Tibial artery (tissue), 4 donors: ENCODE results near the gene SH2D6.
A peak's percentile ranks its signal among the peaks of the same experiment; 100 is the strongest.

Experiments used
- DNase-seq, 2 donors: peaks; one replicate each; pipeline ENCODE4 v3.0.0-alpha.2; 2019
- H3K27ac ChIP-seq, 2 donors: fragments of 200-600 bp; sonication (generic) in 1 of 2; 1 replicate in 1 of 2; 2 replicates in 1 of 2; pipeline ENCODE4 v1.5.1; 2018 to 2019; ENCODE audit warnings: mild to moderate bottlenecking in 1 of 2
- H3K27me3 ChIP-seq, 2 donors: fragments of 200-600 bp; sonication (generic) in 1 of 2; one replicate each; pipeline versions ENCODE4 v1.5.1 to v1.6.0; 2016 to 2019
- H3K36me3 ChIP-seq, 3 donors: fragments of 200-600 bp; sonication (generic) in 2 of 3; one replicate each; pipeline ENCODE4 v1.5.1; 2016 to 2019; ENCODE audit warnings: mild to moderate bottlenecking in 2 of 3
- H3K4me1 ChIP-seq, 4 donors: fragments of 200-600 bp; sonication (generic) in 2 of 4; 1 replicate in 3 of 4; 2 replicates in 1 of 4; pipeline ENCODE4 v1.5.1; 2016 to 2019
- H3K4me3 ChIP-seq, 2 donors: fragments of 200-600 bp; sonication (generic) in 1 of 2; 1 replicate in 1 of 2; 2 replicates in 1 of 2; pipeline ENCODE4 v1.5.1; 2018 to 2019; ENCODE audit warnings: mild to moderate bottlenecking in 2 of 2
- H3K9me3 ChIP-seq, 3 donors: fragments of 200-600 bp; sonication (generic) in 1 of 3; one replicate each; pipeline ENCODE4 v1.5.1; 2016 to 2019
- intact Hi-C: fragments of 100-400 bp; cut with DNase I; formaldehyde crosslinking; loops from one replicate; pipeline ENCODE4 v1.15.0; 2023; ENCODE audit warnings: low total_unique reads
- TF ChIP-seq, protein P1 (sequence below), 2 experiments: fragments of 200-600 bp in 1 of 2; fragments of 450-650 bp in 1 of 2; IDR thresholded peaks; one replicate each; pipeline ENCODE4 v1.5.1; 2017 to 2019; ENCODE audit warnings: antibody characterized with exemption in 2 of 2, mild to moderate bottlenecking in 1 of 2, moderate library complexity in 1 of 2

SH2D6 gene

DNA sequence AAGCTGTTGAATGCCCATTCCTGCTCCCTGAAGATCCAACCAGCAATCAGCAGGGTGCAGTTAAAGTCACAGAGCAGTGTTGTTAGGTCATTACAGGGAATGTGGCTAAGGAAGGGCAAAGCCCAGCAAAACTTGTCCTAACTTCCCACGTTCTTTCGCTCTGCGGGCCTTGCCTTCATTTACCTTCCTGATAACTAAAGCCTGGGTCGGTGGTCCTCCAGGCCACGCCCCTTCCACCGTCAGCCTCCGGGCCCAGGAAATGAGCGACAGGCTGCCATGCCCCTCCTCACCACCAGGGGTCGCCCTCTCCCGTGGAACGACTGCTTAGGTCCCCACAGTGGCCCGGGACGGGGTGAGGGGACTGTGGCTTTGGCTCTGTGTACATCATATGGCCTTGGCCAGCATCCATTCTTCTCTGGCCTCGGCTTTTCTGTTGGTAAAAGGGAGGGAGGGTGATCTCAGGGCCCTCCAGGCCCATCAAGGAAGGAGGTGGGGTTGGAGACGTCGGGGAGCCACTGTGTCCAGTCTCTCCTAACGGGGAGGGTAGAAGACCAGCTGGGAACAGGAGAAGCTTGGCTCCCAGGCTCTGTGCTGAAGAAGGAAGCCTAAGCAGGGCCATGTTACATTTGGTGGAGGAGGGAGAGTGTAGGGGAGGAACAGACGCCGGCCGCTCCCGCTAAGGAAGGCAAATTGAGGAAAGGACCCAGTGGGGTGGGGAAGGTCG, 2.2 kb downstream of the SH2D6 start:
- H3K4me1 ChIP-seq: peaks cover 0 to 33% (median 27%) of the 10 kb centered on the region in 4 donors
- TF ChIP-seq, protein P1, sequence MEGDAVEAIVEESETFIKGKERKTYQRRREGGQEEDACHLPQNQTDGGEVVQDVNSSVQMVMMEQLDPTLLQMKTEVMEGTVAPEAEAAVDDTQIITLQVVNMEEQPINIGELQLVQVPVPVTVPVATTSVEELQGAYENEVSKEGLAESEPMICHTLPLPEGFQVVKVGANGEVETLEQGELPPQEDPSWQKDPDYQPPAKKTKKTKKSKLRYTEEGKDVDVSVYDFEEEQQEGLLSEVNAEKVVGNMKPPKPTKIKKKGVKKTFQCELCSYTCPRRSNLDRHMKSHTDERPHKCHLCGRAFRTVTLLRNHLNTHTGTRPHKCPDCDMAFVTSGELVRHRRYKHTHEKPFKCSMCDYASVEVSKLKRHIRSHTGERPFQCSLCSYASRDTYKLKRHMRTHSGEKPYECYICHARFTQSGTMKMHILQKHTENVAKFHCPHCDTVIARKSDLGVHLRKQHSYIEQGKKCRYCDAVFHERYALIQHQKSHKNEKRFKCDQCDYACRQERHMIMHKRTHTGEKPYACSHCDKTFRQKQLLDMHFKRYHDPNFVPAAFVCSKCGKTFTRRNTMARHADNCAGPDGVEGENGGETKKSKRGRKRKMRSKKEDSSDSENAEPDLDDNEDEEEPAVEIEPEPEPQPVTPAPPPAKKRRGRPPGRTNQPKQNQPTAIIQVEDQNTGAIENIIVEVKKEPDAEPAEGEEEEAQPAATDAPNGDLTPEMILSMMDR (IDR thresholded peaks at IDR 0.05): peak; percentile 99 to 100
- intact Hi-C loops: loop anchor here (2.0 kb wide), 1 partner anchor 132 kb away; no protein-coding TSS in a partner anchor
- H3K36me3 ChIP-seq: no peaks in the 10 kb centered on the region
- H3K9me3 ChIP-seq: no peaks in the 10 kb centered on the region
- peak overlapping the region; percentile 91 to 99 for H3K27ac ChIP-seq
- no peaks in the 10 kb centered on the region for H3K27me3 ChIP-seq
- H3K4me3 ChIP-seq: peak overlapping the region in 1 of 2 donors; percentile 35
- peak; percentile 82 to 91 for DNase-seq

DNA sequence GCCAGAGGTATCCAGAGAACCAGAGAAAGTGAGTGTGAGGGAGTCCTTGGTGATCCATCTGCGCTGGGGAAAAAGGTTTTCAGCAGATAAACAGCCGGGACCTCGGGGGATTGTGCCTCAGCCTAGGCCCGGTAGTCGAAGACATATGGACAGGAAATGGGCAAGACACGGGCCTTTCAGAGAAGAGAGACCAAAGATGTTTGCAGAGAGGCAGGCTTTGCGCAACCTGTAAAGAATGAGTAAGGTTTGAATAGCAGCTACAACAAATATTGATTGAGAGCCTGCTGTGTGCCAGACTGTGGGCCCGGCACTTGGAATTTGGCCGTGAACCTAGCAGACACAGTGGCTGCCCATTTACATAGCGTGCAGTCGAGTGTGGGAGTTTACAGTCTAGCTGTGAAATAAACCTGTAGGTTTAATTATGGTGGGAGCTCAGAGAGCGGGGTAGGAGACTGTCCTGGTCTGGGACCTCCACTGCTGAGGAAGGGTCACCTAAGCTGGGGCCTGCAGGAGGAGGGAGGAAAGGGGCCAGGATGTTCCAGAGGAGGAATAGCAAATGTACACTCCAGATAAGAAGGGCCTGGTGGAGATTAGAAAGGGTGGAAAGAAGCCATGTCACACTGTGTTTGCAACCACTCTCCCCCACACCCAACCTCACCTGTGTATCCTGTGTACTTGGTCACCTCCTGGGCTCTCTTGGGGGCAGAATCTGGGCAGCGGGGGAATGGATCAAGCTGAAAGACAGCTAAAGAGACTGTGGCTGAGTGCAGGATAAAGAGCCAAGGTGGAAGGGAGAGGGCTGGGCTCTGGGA, 3.0 kb downstream of the SH2D6 start:
- intact Hi-C loops: loop anchor here (2.0 kb wide), 1 partner anchor 131 kb away; no protein-coding TSS in a partner anchor
- no peak for DNase-seq
- no peaks in the 10 kb centered on the region for H3K9me3 ChIP-seq
- TF ChIP-seq, protein P1 (IDR thresholded peaks at IDR 0.05): no peak
- H3K4me1 ChIP-seq: peaks cover 0 to 33% (median 27%) of the 10 kb centered on the region in 4 donors
- no peaks in the 10 kb centered on the region for H3K36me3 ChIP-seq
- H3K27ac ChIP-seq: peak overlapping the region; percentile 91 to 99
- no peaks in the 10 kb centered on the region for H3K27me3 ChIP-seq
- H3K4me3 ChIP-seq: no peak overlapping the region

DNA sequence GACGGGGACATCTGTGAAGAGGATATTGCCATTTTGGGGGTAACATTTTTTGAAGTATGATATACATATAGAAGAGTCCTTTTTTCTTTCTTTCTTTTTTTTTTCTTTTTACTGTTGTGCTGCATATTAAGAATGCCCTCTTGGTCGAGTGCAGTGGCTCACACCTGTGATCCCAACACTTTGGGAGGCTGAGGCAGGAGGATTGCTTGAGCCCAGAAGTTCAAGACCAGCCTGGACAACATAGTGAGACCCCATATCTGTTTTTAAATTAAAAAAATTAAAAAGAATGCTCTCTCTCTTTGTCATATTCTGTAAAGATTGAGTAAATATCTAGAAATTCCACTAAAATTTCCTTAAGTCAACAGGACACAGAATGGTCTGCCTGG, 3.6 kb downstream of the SH2D6 start:
- Histone ChIP-seq H3K36me3 (no peaks in the 10 kb centered on the region), H3K9me3 (no peaks in the 10 kb centered on the region), H3K4me3 (no peak overlapping the region), H3K27me3 (no peaks in the 10 kb centered on the region), H3K4me1 (peaks cover 0 to 33% (median 27%) of the 10 kb centered on the region in 4 donors), H3K27ac (no peak overlapping the region)
- intact Hi-C loops: no loop called here
- TF ChIP-seq, protein P1 (IDR thresholded peaks at IDR 0.05): no peak
- DNase-seq: no peak

DNA sequence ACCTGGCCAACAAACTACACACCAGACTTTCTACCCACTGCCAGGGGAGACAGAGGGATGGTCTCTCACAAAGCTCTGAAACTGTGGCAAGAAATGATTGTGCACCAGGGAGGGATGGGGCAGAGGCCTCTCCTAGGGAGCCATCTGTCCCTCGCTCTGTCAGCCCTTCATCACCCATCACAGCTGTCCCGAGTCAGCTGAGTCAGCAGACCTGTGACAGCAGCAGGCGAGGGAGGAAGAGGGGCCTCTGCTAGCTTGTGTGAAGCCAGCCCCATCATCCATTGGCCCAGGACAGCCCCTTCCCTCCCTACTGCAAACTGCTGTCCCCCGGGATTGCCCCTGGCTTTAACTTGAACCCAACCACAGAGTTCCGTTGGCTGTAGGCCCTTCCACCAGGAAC, 5.0 kb downstream of the SH2D6 start:
- intact Hi-C loops: no loop called here
- H3K4me1 ChIP-seq: peaks cover 0 to 28% (median 23%) of the 10 kb centered on the region in 4 donors
- H3K9me3 ChIP-seq: no peaks in the 10 kb centered on the region
- H3K27me3 ChIP-seq: no peaks in the 10 kb centered on the region
- H3K36me3 ChIP-seq: no peaks in the 10 kb centered on the region
- no peak for DNase-seq
- H3K27ac ChIP-seq: no peak overlapping the region
- TF ChIP-seq, protein P1 (IDR thresholded peaks at IDR 0.05): no peak
- no peak overlapping the region for H3K4me3 ChIP-seq

DNA sequence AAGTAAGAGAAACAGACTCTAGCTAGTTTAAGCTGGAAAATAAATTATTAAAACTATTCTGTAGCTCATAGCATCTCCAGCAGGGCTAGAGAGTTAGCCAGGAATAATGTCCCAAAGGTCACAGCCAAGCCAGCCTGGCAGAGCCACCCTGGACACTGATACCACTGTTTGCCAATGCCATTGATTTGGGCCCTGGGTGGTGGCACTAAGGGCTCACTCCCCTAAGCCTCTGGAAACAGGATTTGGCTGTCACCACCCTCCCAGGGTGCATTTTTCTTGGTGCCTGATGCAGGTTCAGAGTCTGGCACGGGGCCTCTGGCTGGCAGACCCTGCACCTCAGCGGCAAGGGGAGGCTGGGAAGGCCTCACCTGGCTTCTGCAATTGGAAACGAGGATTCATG, 7.1 kb downstream of the SH2D6 start:
- intact Hi-C loops: no loop called here
- Histone ChIP-seq H3K4me1 (peaks cover 0 to 9% (median 6%) of the 10 kb centered on the region in 4 donors), H3K27me3 (no peaks in the 10 kb centered on the region), H3K36me3 (no peaks in the 10 kb centered on the region), H3K27ac (no peak overlapping the region), H3K4me3 (no peak overlapping the region), H3K9me3 (no peaks in the 10 kb centered on the region)
- DNase-seq: no peak
- TF ChIP-seq, protein P1 (IDR thresholded peaks at IDR 0.05): no peak
